ENCODE data around the gene FAM149B1.

The FAM149B1 gene

DNA sequence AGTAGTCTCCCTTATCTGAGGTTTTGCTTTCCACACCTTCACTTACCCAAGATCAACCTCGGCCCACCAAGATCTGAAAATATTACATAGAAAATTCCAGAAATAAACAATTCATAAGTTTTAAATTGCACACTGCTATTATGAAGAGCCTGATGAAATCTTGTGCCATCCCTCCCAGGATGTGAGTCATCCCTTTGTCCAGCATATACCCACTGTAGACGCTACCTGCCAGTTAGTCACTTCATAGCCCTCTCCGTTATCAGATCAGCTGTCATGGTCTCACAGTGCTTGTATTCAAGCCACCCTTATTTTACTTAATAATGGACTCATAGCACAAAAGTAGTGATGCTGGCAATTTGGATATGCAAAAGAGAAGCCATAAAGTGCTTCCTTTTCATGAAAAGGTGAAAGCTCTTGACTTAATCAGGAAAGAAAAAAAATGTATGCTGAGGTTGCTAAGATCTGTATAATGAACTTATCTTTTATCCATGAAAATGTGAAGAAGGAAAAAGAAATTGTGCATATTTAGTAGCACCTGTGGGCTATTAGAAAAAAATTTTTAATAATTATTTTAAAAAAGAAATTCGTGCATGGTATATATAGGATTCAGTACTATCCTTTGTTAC, 94.3 kb downstream of the FAM149B1 start:
- 57% methylated on average over 3 of the region's 4 CpGs for WGBS

DNA sequence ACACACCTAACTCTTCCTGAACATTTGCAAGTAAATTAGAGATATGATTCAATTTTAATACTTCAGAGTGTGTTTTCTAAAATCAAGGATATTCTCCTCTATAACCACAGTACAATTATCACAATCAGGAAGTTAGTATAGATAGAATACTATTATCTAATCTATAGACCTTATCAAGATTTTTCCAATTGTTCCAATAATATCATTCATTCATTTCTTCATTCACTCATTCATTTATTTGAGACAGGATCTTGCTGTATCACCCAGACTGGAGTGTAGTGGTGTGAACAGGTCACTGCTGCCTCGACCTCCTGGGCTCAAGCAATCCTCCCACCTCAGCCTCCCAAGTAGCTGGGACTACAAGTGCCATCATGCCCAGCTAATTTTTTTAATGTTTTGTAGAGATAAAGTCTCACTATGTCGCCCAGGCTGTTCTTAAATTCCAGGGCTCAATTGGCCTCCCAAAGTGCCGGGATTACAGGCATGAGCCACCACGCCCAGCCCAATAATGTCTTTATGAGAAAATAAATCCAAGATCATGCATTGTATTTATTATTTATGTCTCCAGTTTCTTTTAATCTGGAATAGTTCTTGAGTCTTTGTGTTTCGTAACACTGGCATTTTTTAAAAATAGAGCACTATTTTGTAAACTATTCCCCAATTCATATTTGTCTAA, 95.1 kb downstream of the FAM149B1 start:
- H3K14ac ChIP-seq (ENCODE audit: low read length in 2 of 2) = no peak overlapping the region
- WGBS = 100% methylated on average over 1 of the region's 5 CpGs
- H2AK5ac ChIP-seq (ENCODE audit: low read length, severe bottlenecking) = no peak overlapping the region
- H2BK120ac ChIP-seq (ENCODE audit: low read depth, low read length) = no peak overlapping the region
- H3K27ac ChIP-seq (ENCODE audit: low read length, poor library complexity, severe bottlenecking) = no peak overlapping the region
- H3K23ac ChIP-seq (ENCODE audit: low read length in 2 of 2) = no peak overlapping the region
- no peak overlapping the region for H2BK12ac ChIP-seq (ENCODE audit: low read length in 2 of 2)
- H3K4me2 ChIP-seq (ENCODE audit: low read length, poor library complexity, severe bottlenecking) = no peak overlapping the region
- H2AFZ ChIP-seq (ENCODE audit: low read depth, low read length) = no peak overlapping the region
- no peaks in the 10 kb centered on the region for H3K9me3 ChIP-seq (ENCODE audit: control insufficient read depth, low read length)
- H3K79me1 ChIP-seq (replicated peaks; ENCODE audit: low read length, poor library complexity, severe bottlenecking) = no peaks in the 10 kb centered on the region
- H2BK5ac ChIP-seq (ENCODE audit: low read depth, low read length, poor library complexity, severe bottlenecking) = no peak overlapping the region
- no peak overlapping the region for H3K9ac ChIP-seq (ENCODE audit: low read length)
- DNase-seq = no peak
- no peak overlapping the region for H3K4me3 ChIP-seq (ENCODE audit: insufficient read depth in 1 of 2, low read depth in 1 of 2, low read length in 2 of 2)
- no peaks in the 10 kb centered on the region for H3K36me3 ChIP-seq (ENCODE audit: control insufficient read depth in 1 of 2, insufficient read depth in 2 of 2, low read depth in 1 of 2, low read length in 2 of 2)
- H3K4me1 ChIP-seq (ENCODE audit: control insufficient read depth, insufficient read depth, low read depth, low read length) = no peaks in the 10 kb centered on the region
- no peak overlapping the region for H4K8ac ChIP-seq (ENCODE audit: low read length)
- H3K27me3 ChIP-seq (ENCODE audit: control insufficient read depth in 1 of 2, insufficient read depth in 1 of 2, low read length in 2 of 2) = no peaks in the 10 kb centered on the region
- no peak overlapping the region for H2BK15ac ChIP-seq (ENCODE audit: low read depth, poor library complexity, severe bottlenecking)
- H3K4ac ChIP-seq (ENCODE audit: low read depth in 1 of 2, low read length in 2 of 2) = no peak overlapping the region
- H4K91ac ChIP-seq (ENCODE audit: low read length) = no peak overlapping the region
- no peak overlapping the region for H3K18ac ChIP-seq (ENCODE audit: low read depth in 1 of 2, low read length in 2 of 2)

More for the DNA sequence above, 94.3 kb downstream of the FAM149B1 start:
- Histone ChIP-seq H3K23ac (ENCODE audit: low read length in 2 of 2) (no peak overlapping the region), H3K27me3 (ENCODE audit: control insufficient read depth in 1 of 2, insufficient read depth in 1 of 2, low read length in 2 of 2) (no peaks in the 10 kb centered on the region), H3K14ac (ENCODE audit: low read length in 2 of 2) (no peak overlapping the region), H2BK120ac (ENCODE audit: low read depth, low read length) (no peak overlapping the region), H3K4me3 (ENCODE audit: insufficient read depth in 1 of 2, low read depth in 1 of 2, low read length in 2 of 2) (no peak overlapping the region), H3K9me3 (ENCODE audit: control insufficient read depth, low read length) (no peaks in the 10 kb centered on the region), H3K79me1 (replicated peaks; ENCODE audit: low read length, poor library complexity, severe bottlenecking) (no peaks in the 10 kb centered on the region), H3K4ac (ENCODE audit: low read depth in 1 of 2, low read length in 2 of 2) (no peak overlapping the region), H3K4me2 (ENCODE audit: low read length, poor library complexity, severe bottlenecking) (no peak overlapping the region), H3K18ac (ENCODE audit: low read depth in 1 of 2, low read length in 2 of 2) (no peak overlapping the region), H2AFZ (ENCODE audit: low read depth, low read length) (no peak overlapping the region), H4K8ac (ENCODE audit: low read length) (no peak overlapping the region), H4K91ac (ENCODE audit: low read length) (no peak overlapping the region), H2BK12ac (ENCODE audit: low read length in 2 of 2) (no peak overlapping the region), H3K9ac (ENCODE audit: low read length) (peak overlapping the region; percentile 28), H3K4me1 (ENCODE audit: control insufficient read depth, insufficient read depth, low read depth, low read length) (no peaks in the 10 kb centered on the region), H2AK5ac (ENCODE audit: low read length, severe bottlenecking) (no peak overlapping the region), H2BK15ac (ENCODE audit: low read depth, poor library complexity, severe bottlenecking) (no peak overlapping the region), H3K36me3 (ENCODE audit: control insufficient read depth in 1 of 2, insufficient read depth in 2 of 2, low read depth in 1 of 2, low read length in 2 of 2) (no peaks in the 10 kb centered on the region), H3K27ac (ENCODE audit: low read length, poor library complexity, severe bottlenecking) (no peak overlapping the region), H2BK5ac (ENCODE audit: low read depth, low read length, poor library complexity, severe bottlenecking) (no peak overlapping the region)
- DNase-seq = peak; percentile 54

DNA sequence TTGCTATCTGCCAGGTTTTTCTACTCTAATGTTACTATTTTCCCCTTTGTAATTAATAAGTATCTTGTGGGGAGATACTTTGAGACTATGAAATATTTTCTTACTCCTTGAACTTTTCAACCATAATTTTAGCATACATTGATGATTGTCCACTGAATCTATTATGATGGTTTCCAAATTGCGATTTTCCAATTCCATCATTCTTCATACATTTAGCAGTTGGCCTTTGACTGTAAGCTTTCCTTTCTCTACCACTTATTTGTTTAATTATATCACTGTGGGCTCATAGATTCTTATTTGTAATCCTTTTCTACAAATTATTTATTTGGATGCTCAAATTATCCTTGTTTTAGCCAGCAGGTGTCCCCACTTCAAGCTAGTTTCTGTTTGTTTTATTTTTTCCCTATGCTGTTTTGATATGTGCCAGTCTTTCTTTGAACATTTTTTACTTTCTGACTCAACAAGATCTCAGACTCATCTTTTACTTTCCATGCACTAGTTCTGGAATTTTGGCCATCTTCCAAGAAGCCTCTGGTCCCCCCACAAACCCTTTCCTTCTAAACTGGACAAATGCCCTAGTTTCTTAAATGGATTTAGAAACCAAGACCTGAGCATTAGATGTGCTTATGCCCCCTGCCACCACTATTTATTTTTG, 95.9 kb downstream of the FAM149B1 start:
- Histone ChIP-seq H2AFZ (ENCODE audit: low read depth, low read length) (no peak overlapping the region), H2AK5ac (ENCODE audit: low read length, severe bottlenecking) (no peak overlapping the region), H3K27ac (ENCODE audit: low read length, poor library complexity, severe bottlenecking) (no peak overlapping the region), H3K23ac (ENCODE audit: low read length in 2 of 2) (no peak overlapping the region), H3K9ac (ENCODE audit: low read length) (peak overlapping the region; percentile 6), H3K36me3 (ENCODE audit: control insufficient read depth in 1 of 2, insufficient read depth in 2 of 2, low read depth in 1 of 2, low read length in 2 of 2) (no peaks in the 10 kb centered on the region), H3K4me1 (ENCODE audit: control insufficient read depth, insufficient read depth, low read depth, low read length) (no peaks in the 10 kb centered on the region), H3K4me2 (ENCODE audit: low read length, poor library complexity, severe bottlenecking) (no peak overlapping the region), H3K14ac (ENCODE audit: low read length in 2 of 2) (no peak overlapping the region), H3K4ac (ENCODE audit: low read depth in 1 of 2, low read length in 2 of 2) (no peak overlapping the region), H3K4me3 (ENCODE audit: insufficient read depth in 1 of 2, low read depth in 1 of 2, low read length in 2 of 2) (no peak overlapping the region), H4K8ac (ENCODE audit: low read length) (no peak overlapping the region), H3K18ac (ENCODE audit: low read depth in 1 of 2, low read length in 2 of 2) (no peak overlapping the region), H4K91ac (ENCODE audit: low read length) (no peak overlapping the region), H2BK12ac (ENCODE audit: low read length in 2 of 2) (no peak overlapping the region), H2BK5ac (ENCODE audit: low read depth, low read length, poor library complexity, severe bottlenecking) (no peak overlapping the region), H3K9me3 (ENCODE audit: control insufficient read depth, low read length) (no peaks in the 10 kb centered on the region), H2BK120ac (ENCODE audit: low read depth, low read length) (no peak overlapping the region), H2BK15ac (ENCODE audit: low read depth, poor library complexity, severe bottlenecking) (no peak overlapping the region), H3K79me1 (replicated peaks; ENCODE audit: low read length, poor library complexity, severe bottlenecking) (no peaks in the 10 kb centered on the region), H3K27me3 (ENCODE audit: control insufficient read depth in 1 of 2, insufficient read depth in 1 of 2, low read length in 2 of 2) (no peaks in the 10 kb centered on the region)
- peak; percentile 26 for DNase-seq
- 17% methylated on average over 1 of the region's 1 CpG for WGBS

DNA sequence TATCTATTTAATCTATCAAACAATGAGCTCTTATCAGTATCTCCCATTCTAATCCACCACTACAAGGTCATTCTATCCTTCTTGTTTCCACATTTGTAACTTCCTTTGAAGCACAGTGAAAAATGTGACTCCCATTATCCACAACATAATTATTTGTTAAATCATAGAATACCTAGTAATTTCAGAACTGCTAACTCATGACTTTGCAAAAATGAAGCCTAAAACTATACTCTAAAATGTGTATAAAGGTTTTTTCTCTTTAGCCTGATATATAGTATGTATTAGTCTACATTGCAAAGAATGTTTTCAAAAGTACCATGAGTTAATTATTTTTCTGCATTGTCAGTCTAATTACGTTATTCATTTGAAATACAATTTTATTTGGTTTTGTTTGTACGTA, 96.5 kb downstream of the FAM149B1 start:
- H3K27me3 ChIP-seq (ENCODE audit: control insufficient read depth in 1 of 2, insufficient read depth in 1 of 2, low read length in 2 of 2) = no peaks in the 10 kb centered on the region
- no peak overlapping the region for H3K4me2 ChIP-seq (ENCODE audit: low read length, poor library complexity, severe bottlenecking)
- H2AK5ac ChIP-seq (ENCODE audit: low read length, severe bottlenecking) = no peak overlapping the region
- no peak overlapping the region for H3K4ac ChIP-seq (ENCODE audit: low read depth in 1 of 2, low read length in 2 of 2)
- H4K8ac ChIP-seq (ENCODE audit: low read length) = no peak overlapping the region
- no peak overlapping the region for H3K14ac ChIP-seq (ENCODE audit: low read length in 2 of 2)
- no peak overlapping the region for H3K27ac ChIP-seq (ENCODE audit: low read length, poor library complexity, severe bottlenecking)
- H2BK15ac ChIP-seq (ENCODE audit: low read depth, poor library complexity, severe bottlenecking) = no peak overlapping the region
- no peak overlapping the region for H3K4me3 ChIP-seq (ENCODE audit: insufficient read depth in 1 of 2, low read depth in 1 of 2, low read length in 2 of 2)
- no peaks in the 10 kb centered on the region for H3K9me3 ChIP-seq (ENCODE audit: control insufficient read depth, low read length)
- H4K91ac ChIP-seq (ENCODE audit: low read length) = no peak overlapping the region
- no peak overlapping the region for H2BK12ac ChIP-seq (ENCODE audit: low read length in 2 of 2)
- no peak overlapping the region for H2BK5ac ChIP-seq (ENCODE audit: low read depth, low read length, poor library complexity, severe bottlenecking)
- H3K9ac ChIP-seq (ENCODE audit: low read length) = peak overlapping the region; percentile 5
- no peaks in the 10 kb centered on the region for H3K79me1 ChIP-seq (replicated peaks; ENCODE audit: low read length, poor library complexity, severe bottlenecking)
- no peak overlapping the region for H3K23ac ChIP-seq (ENCODE audit: low read length in 2 of 2)
- no peak for DNase-seq
- H3K18ac ChIP-seq (ENCODE audit: low read depth in 1 of 2, low read length in 2 of 2) = no peak overlapping the region
- H3K4me1 ChIP-seq (ENCODE audit: control insufficient read depth, insufficient read depth, low read depth, low read length) = no peaks in the 10 kb centered on the region
- H2BK120ac ChIP-seq (ENCODE audit: low read depth, low read length) = no peak overlapping the region
- H2AFZ ChIP-seq (ENCODE audit: low read depth, low read length) = no peak overlapping the region
- WGBS = 100% methylated on average over 1 of the region's 2 CpGs
- H3K36me3 ChIP-seq (ENCODE audit: control insufficient read depth in 1 of 2, insufficient read depth in 2 of 2, low read depth in 1 of 2, low read length in 2 of 2) = no peaks in the 10 kb centered on the region

Measured in mesenchymal stem cell (in vitro differentiated cells and primary cell).